NCI-H226 (cell line): ENCODE data around the gene GUCY1A2.
"Not testable (repeated sequence)": the region's sequence is repeated elsewhere in the genome, so short reads cannot be mapped to it uniquely, and the experiment has no call there.

Experiments used
- DNase-seq: peaks from one replicate; pipeline ENCODE4 v3.0.0-alpha.2; 2015

Gene GUCY1A2, protein sequence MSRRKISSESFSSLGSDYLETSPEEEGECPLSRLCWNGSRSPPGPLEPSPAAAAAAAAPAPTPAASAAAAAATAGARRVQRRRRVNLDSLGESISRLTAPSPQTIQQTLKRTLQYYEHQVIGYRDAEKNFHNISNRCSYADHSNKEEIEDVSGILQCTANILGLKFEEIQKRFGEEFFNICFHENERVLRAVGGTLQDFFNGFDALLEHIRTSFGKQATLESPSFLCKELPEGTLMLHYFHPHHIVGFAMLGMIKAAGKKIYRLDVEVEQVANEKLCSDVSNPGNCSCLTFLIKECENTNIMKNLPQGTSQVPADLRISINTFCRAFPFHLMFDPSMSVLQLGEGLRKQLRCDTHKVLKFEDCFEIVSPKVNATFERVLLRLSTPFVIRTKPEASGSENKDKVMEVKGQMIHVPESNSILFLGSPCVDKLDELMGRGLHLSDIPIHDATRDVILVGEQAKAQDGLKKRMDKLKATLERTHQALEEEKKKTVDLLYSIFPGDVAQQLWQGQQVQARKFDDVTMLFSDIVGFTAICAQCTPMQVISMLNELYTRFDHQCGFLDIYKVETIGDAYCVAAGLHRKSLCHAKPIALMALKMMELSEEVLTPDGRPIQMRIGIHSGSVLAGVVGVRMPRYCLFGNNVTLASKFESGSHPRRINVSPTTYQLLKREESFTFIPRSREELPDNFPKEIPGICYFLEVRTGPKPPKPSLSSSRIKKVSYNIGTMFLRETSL

DNA sequence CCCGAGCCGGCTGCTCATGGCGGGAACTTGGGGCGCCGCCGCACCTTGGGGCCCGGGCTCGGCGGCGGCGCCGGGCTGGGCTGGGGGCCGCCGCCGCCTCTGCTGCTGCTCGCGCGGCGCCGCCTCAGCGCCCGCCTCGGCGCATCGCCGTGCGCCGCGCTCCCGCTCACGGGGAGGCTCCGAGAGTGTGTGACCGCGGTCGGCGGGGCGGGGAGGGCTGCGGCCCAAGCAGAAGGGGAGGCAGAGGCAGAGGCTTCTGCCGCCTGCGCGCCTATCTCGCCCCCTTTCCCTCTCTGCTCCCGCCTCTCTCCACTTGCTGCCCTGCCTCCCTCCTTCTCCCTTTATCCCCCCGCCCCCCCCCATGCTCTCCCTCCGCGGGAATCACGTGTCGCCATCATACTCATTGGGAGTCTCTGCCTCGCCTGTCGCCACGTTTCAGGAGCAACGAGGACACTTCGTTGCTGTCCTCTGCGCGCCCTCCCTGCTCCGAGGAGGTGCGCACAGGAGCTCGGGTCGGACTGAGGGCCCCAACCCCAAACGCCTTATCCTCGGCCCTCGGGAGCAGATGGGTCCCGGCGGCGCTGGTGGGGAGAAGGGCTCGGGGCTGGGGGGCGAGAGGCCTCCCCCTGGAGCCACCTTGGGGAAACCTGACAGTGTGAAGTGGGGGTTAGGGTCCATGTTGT is at the start of gene GUCY1A2:
Gene GUCY1A2 (minus strand): TSS at position 258 of the 683 bp plus-strand sequence. CDS start 421 bp downstream, outside the sequence.
- DNase-seq, result no peak

DNA sequence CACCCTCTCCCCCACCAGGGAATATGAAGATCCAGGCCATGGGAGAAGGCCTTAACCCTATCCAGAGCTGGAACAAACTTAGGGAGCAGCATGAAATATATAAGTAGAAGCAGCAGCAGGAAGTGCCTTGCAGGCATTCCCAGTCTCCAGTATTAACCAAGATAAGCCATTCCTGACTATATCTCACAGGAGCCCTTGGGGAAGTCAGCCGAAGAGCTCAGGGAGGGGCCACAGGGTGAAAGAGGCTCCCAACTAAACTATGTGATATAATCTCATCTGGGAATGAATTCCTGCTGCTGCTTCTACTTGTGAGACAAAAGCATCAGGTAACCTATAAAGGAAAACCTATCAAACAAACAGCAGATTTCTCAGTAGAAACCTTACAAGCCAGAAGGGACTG is 36.1 kb upstream of the GUCY1A2 start:
- DNase-seq, result peak; percentile 72

DNA sequence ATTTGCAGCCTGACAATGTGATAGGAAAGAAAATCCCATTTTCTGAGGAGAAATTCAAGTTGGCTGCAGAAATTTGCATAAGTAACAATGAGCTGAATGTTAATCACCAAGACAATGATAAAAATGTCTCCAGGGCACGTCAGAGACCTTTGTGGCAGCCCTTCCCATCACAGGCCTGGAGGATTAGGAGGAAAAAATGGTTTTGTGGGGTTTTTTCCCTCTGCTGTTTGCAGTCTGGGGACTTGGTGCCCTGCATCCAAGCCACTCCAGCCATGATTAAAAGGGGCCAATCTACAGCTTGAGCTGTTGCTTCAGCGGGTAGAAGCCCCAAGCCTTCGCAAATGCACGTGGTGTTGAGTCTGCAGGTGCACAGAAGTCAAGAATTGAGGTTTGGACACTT is 33.1 kb upstream of the GUCY1A2 start:
- not testable (repeated sequence) for DNase-seq

DNA sequence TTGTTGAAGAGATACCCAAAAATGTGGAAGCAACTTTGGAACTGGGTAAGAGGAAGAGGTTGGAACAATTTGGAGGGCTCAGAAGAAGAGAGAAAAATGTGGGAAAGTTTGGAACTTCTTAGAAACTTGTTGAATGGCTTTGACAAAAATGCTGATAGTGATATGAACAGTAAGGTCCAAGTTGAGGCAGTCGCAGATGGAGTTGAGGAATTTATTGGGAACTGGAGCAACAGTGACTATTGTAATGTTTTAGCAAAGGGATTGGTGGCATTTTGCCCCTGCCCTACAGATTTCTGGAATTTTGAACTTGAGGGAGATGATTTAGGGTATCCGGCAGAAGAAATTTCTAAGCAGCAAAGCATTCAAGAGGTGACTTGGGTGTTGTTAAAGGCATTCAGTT is 32.6 kb upstream of the GUCY1A2 start:
- DNase-seq, result not testable (repeated sequence)

DNA sequence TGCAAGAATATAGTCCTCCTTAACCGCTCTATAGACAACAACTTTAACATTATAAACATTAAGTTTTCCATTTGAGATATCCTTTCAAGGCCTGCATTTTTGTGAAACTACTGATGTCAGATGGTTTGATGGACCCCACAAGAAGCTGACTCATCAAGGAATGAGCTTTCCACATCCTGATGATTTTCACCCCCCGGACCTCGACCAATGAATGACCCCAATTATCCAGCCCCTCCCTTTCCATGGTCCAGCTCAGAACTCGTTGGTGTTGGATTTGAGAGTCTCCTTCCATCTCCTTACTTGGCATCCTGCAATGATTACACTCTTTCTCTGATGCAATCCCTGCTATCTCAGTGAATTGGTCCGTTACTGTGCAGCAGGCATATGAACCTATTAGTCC is 31.8 kb upstream of the GUCY1A2 start:
- no peak for DNase-seq

DNA sequence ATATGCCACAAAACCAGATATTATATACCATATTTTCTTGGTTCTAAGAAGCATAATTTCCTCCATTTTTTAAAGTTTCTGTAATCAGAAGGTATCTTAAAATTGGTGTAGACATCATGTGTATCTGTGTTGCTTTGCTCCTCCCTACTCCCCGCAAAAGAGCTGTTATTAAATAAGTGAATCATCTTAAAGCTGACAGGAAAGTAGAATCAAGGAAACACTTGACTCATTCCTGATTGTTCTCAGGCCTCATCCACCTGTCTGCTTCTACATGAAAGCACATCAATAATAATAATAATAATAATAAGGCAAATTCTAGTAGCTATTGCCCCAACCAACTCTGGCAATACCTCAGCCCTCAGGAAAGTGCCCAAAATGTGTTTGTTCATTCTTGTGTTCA is 26.2 kb upstream of the GUCY1A2 start:
- DNase-seq, result peak; percentile 59

DNA sequence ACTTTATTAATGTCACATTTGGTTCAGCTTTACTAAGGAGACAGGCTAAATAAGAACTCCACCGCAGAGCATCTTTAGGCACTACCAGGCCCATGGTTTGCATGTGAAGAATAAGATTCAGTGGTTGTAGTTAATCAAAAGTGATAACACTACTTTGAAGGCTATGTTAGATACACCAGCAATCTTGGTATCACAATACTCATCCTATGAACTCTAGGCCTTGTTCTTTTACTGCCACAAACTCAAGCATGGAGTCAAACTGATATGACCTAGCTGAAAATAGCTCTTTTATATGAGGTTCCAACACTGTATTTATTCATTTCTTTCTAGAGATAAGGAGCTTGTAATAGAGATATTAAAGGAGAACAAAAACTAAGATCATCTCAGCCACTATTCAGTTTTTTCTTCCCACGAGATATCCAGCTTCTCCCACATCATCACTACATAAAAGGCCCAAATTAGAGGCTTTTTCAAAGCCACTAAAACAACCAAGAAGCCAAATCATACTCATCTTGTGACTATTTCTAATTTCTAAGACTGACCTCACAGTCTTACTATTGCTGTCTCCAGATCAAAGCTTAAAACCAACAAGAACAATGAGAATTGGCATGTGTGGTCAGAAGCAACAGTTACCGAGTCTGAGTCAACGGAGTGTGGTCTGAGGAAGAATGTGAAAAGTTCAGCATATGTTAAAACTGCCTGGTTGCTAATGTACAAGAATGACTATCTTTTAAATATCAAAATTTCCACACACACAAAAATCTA is 25.1 kb upstream of the GUCY1A2 start:
- peak; percentile 93 for DNase-seq

DNA sequence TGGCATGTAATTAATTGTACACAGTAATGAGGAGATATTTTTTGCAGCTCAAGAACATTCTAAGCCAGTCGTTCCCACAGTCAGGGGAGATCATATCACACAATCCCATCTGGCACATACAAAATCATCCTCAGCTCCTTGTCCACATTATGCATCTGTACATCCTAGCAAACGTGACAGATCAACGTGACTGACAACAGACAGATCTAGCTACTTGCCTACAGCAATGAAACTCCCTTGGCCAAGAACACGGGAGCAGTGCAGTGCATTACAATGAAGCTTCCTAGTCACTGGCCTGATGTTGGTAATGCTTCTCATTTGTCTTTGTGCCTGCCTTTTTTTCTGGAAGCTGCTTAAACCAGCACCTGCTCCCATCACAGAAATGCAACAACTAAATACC is 24.5 kb upstream of the GUCY1A2 start:
- no peak for DNase-seq

DNA sequence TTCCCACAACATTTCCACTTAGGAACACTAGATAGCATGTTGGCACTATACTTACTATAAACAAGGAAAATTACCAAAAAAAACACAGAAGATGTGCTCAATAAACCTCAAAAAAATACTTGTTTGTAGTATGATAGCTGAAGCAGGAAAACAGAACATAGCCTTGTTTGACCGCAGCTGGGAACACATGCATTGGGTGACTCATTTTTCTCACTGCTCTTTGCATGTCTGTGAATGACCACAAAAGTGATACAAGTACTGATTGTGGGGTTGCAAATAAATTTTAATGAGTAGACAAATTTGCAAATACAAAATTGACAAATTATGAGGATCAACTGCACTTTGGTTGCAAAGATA is 22.8 kb upstream of the GUCY1A2 start:
- no peak for DNase-seq

DNA sequence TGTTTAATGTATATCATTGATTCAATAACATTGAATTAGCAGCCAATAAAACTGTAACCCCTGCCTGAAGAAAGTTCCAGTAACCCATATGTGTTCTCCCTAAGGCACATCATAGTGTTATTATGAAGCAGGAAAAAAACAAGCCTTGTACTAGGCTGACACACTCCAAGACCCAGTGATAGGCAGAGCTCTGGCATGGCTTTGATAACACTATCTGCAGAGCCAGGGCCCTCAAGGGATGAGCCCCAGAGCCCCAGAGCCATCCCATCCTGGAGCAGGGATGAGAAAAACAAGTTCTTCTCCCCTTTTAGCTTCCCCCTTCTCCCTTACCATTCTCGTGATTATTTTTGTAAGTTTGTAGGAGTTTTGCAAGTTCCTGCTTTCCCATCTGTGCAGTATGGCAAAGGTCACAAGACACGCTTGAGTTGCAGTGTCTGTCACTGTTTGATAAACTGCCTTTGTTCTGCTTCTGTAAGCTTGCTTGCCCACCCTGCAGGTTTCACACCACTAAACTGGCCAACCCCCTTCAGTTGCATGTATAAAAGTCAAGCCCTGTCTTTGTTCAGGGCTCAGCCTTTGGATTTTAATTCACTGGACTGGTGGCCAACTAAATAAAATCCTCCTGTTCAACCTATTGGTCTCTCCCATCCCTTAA is 22.3 kb upstream of the GUCY1A2 start:
- DNase-seq, result no peak

DNA sequence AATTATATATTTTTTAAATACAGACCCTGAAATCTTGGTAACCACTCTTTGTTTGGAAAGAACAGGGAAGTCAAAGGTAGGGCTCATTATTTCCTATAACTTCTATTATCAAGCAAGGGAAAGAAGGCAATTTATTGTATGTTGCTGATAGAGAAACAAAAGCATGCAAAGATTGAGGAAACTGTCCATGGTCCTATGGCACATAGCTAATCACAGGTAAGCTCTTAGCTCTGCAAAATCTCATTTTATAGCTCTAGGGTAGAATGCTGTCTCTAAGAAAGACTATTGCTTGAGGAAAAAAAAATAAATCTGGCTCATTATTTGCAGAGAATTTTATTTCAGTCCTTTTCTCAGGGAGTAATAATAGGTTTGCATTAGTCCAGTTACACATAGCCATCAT is 7.4 kb upstream of the GUCY1A2 start:
- no peak for DNase-seq

DNA sequence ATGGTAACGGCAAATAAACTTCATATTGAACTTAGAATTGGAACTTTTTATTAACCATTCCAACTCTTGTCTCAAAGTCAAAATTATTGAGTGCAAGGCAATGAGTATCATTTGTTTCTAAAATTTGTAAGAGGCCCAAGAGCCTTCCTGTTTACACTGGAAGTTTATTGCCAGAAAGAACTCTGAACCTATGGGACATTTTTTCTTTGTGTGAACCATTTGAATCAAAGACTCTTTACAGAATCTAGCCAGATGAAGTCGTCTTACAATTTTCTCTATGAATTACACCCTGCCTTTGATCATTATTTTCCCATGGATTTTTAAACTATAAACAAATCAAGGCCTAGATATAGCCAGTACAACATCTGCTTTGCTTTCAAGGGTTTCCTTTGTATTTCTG is 2.3 kb upstream of the GUCY1A2 start:
- no peak for DNase-seq

DNA sequence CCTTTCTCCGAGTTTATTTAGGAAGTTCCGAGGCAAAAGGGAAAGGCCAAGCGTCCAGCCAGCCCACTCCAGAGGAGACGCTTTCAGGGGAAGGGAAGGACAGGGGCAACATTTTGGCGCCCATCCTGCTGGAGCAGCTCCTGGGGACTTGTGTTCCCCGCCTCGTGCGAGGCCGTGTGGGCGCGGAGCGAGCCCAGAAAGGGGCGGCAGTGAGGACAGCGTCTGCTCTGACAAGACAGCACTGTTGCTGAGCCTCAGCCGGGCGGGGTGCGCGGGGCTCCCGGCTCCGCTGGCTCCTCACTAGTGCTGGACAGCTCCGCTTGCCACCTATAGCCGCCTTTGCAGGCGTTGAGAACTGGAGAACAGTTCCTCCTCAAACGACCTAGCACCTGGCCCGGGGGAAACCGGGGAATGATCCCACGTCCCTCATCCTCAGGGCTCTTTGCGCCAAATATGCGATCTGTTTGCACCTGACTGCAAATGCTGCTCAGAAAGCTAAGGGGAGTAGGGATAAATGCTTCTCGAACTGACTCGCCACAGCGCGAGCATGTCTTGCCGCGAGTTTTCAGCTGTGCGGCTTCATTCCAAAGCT is 722 bp upstream of the GUCY1A2 start:
- peak; percentile 57 for DNase-seq

DNA sequence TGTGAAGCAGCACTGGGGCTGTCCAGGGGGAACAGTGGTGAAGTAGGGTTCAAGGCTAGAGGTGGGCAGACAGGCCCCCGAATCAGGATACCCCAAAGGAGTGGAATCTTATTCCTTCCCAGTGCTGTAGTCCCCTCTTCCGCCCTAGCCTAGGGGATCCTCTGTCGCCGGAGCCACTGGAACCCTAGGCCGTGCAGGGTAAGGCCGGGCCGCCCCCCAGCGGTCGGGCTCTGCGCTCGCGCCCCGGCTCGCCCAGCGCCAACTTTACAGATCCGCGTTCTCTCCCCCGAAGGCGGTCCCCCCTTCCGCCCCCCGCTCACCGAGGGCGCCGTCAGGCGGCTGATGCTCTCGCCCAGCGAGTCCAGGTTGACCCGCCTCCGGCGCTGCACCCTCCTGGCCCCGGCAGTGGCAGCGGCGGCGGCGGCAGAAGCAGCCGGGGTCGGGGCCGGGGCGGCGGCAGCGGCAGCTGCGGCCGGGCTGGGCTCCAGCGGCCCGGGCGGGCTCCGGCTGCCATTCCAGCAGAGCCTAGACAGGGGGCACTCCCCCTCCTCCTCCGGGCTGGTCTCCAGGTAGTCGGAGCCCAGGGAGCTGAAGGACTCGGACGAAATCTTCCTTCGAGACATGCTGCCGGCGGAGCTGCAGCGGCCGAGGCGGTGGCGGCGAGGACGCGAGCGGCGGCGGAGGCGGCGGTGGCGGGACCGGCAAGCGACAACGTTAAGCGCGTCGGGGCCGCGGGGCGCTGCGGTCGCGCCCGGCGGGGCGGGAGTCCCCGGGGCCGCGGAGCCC is 650 bp downstream of the GUCY1A2 start:
- DNase-seq, result peak; percentile 20

DNA sequence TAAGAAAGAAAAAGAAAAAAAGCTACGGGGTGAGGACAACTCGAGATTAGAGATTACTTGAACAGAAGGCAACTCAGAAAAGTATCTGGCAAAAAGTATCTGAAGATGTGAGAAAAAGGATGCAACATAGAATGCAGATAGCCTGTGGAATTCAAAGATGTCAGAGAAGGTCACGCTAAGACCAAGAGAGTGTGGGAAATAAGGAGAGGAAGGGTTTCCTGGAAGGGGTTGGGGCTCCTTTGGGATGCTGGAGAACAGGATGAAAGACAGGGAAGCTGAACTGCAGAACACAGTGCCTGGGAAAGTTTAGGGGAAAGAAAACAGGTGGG is 1.2 kb downstream of the GUCY1A2 start:
- no peak for DNase-seq

DNA sequence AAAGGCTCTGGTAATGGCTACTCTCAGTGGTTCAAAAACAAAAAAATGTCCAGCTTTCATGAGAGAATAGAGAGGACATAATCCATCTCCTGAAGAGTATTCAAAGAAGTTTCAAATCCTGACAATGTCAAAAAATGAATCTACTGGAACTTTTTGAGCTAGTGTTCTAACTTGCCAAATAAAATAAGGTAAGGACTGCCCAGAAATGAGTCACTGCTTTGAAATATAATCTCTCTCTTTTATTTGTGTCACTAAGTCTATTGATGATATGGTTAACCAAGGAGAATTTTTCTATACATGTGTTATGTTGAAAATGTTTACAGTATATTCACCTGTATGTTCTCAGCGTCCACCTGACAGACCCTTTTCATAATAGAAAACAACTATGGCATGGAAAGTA is 3.4 kb downstream of the GUCY1A2 start:
- no peak for DNase-seq

DNA sequence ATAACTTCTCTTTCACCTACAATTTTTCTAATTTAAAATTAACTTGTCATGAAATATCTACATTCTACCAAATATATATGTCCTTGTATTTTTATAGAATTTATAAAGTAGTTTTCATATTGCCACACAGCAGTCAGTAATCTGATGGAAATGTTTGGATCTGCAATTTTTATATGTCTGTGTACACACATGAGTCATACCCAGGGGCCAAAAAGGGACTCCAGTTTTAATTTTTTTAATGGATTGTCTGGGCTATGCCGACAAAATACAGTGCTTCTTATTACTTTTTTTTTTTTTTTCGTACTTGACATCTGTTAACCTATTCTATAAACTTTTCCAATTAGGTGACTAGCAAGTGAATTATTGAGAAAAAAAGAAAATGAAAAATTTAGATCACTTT is 6.3 kb downstream of the GUCY1A2 start:
- DNase-seq, result no peak

DNA sequence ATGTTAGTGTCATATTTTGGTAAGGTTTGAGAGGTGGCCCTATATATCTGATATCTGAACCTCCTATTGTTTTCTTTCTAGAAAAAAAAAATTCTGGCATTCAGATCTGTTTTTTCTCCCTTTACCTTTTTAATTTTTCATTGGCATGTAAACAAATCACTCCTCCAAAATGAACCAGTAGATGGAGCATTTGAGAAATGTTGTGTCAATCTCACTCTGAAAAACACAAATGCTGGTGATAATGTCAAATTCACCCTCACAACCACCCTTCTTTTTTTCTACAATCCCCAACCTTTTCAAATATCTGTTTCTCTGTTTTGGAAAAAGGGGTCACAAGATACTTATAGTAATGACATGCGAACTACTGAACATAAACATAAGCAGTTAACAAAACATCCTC is 9.1 kb downstream of the GUCY1A2 start:
- no peak for DNase-seq

DNA sequence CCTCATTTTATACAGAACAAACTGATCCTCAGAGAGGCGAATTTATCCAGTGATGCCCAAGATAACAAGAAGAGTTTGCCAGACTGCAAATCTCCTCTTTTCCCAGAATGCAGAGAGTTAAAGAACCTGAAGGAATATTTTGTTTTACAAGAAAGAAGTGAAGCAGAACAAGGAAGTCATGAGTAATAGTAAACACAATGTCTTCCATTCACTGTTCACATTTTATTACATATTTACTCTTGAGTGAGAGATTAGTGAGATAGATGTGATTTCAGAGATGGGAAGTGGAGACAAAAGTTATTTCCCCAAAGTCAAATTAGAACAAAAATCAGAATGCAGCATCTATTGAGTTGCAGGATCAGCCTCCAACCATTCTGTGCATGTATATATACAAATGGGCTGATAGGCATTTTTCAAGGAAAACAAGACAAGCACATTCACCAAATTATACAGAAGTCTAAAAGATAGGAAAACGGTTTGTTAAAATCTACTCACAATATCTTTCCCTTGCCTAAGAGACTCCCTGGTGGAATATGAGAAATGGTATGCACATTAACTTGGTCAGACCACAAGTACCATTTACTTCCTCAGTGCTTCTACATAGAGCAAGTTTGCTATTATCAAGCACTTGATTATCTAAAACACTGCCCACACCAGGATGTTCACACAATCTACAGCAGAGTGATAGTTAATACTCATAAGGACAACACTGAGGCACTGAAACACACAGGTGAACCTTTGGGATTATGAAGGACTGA is 12.0 kb downstream of the GUCY1A2 start:
- DNase-seq, result no peak

DNA sequence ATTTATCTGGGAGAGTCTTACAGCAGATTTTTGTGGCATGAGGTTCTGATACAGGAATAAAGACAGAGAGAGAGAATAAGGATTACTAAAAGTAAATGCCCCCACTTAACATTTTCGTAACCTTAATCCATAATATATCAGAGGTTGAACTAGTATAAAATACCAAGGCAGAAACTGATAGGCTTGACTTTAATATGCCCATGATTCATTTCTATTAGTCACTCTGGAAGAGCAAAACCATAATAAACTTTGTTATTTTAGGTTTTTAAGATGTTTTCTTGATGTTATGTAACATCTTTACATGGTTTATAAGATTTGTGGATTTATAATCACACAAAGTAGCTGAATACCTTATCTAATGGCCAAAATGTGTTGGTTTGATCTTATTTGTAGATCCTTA is 19.1 kb downstream of the GUCY1A2 start:
- DNase-seq, result no peak

DNA sequence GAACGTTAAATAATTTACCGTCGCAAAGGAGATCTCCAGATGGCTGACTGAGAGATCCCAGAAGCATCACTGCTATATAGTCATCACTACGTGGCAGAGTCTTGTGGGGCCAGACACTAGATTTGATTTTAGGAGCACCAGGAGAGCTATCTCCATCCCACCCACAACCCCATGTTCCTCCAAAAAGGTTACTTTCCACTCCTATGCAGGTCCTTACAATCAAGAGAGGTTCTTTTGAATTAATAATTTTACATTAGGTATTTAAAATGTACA is 19.4 kb downstream of the GUCY1A2 start:
- no peak for DNase-seq
